CD4-positive, alpha-beta T cell (primary cell): ENCODE results near the gene F2R. TPM values are rescaled to one million over a fixed set of nuclear protein-coding genes. Genes with fewer than 3 reads are reported as not detected.

ENCODE experiments used
- ATAC-seq: fragments of 200-7000 bp; cut with Tn5 transposase; one replicate; pipeline ENCODE4 v1.10.0; 2022; ENCODE audit warnings: mild to moderate bottlenecking; ENCODE audit not compliant: poor library complexity
- CTCF ChIA-PET: fragments of 350-600 bp; sonication (Branson Sonifier 250); formaldehyde crosslinking; loops from one replicate; lab custom pipeline; 2021; ENCODE audit warnings: antibody characterized with exemption, inconsistent platforms; lab: Charles Lee
- POLR2A ChIA-PET: fragments of 350-600 bp; sonication (Branson Sonifier 250); formaldehyde crosslinking; loops from one replicate; lab custom pipeline; 2021; ENCODE audit warnings: antibody characterized with exemption, inconsistent platforms; lab: Charles Lee
- DNase-seq, 14 experiments: peaks; one replicate each; pipeline ENCODE4 v3.0.0-alpha.2; 2013 to 2020; ENCODE audit warnings: mixed read lengths in 2 of 14
- H3K27ac ChIP-seq, 2 donors: one replicate each; pipeline versions ENCODE4 v1.5.1 to v1.7.0; 2013; ENCODE audit warnings: low read length in 2 of 2, low read depth in 1 of 2, mild to moderate bottlenecking in 1 of 2
- H3K27me3 ChIP-seq, 2 experiments: 1 replicate in 1 of 2; 2 replicates in 1 of 2; pipeline versions ENCODE4 v1.6.1 to v1.7.0; 2013; ENCODE audit warnings: low read length in 2 of 2, control low read depth in 1 of 2, mild to moderate bottlenecking in 1 of 2, moderate library complexity in 1 of 2; ENCODE audit not compliant: insufficient read depth in 2 of 2, control insufficient read depth in 1 of 2
- H3K36me3 ChIP-seq: one replicate; pipeline ENCODE4 v1.6.1; 2013; ENCODE audit warnings: low read length, control low read depth; ENCODE audit not compliant: insufficient read depth
- H3K4me1 ChIP-seq: one replicate; pipeline ENCODE4 v1.6.1; 2013; ENCODE audit warnings: low read length, control low read depth; ENCODE audit not compliant: insufficient read depth
- H3K4me3 ChIP-seq: one replicate; pipeline ENCODE4 v1.5.1; 2013; ENCODE audit warnings: mild to moderate bottlenecking, low read length, moderate library complexity
- H3K9me3 ChIP-seq, 2 experiments: 1 replicate in 1 of 2; 2 replicates in 1 of 2; pipeline versions ENCODE4 v1.6.1 to v1.7.0; 2013; ENCODE audit warnings: low read length in 2 of 2, mild to moderate bottlenecking in 2 of 2, control low read depth in 1 of 2, moderate library complexity in 1 of 2; ENCODE audit not compliant: control insufficient read depth in 1 of 2, insufficient read depth in 1 of 2
- H3K27ac Mint-ChIP-seq: one replicate; pipeline ENCODE4 v1.8.0; 2020; ENCODE audit warnings: mixed read lengths
- H3K27me3 Mint-ChIP-seq: one replicate; pipeline ENCODE4 v1.8.0; 2021; ENCODE audit warnings: mixed read lengths
- H3K36me3 Mint-ChIP-seq: one replicate; pipeline ENCODE4 v1.8.0; 2021; ENCODE audit warnings: low read depth, mixed read lengths
- H3K4me1 Mint-ChIP-seq: one replicate; pipeline ENCODE4 v1.8.0; 2021; ENCODE audit warnings: low read depth, mixed read lengths
- H3K4me3 Mint-ChIP-seq: one replicate; pipeline ENCODE4 v1.8.0; 2020; ENCODE audit warnings: mild to moderate bottlenecking, mixed read lengths
- H3K9me3 Mint-ChIP-seq: one replicate; pipeline ENCODE4 v1.8.0; 2020; ENCODE audit warnings: mixed read lengths
- intact Hi-C, 2 experiments: fragments of 100-400 bp; cut with DNase I in 1 of 2; cut with micrococcal nuclease in 1 of 2; formaldehyde crosslinking; loops; one replicate each; pipeline versions ENCODE4 v1.15.1 to v1.9.0; 2023 to 2025; cut with DNase I, micrococcal nuclease
- total RNA-seq, 174 experiments: library from RNA in 2 of 174; stranded (reverse) in 2 of 174; gene quantifications; one replicate each; pipeline ENCODE4 v1.2.3 and lab custom pipeline; 2021 to 2026
- TF ChIP-seq, protein P1 (sequence below): fragments of 200-600 bp; IDR thresholded peaks from one replicate; pipeline ENCODE4 v1.8.0; 2022; ENCODE audit warnings: antibody characterized with exemption, mild to moderate bottlenecking

F2R gene
- total RNA-seq, 2 experiments from 2014 or later, result 1.9 to 2.7 TPM

DNA sequence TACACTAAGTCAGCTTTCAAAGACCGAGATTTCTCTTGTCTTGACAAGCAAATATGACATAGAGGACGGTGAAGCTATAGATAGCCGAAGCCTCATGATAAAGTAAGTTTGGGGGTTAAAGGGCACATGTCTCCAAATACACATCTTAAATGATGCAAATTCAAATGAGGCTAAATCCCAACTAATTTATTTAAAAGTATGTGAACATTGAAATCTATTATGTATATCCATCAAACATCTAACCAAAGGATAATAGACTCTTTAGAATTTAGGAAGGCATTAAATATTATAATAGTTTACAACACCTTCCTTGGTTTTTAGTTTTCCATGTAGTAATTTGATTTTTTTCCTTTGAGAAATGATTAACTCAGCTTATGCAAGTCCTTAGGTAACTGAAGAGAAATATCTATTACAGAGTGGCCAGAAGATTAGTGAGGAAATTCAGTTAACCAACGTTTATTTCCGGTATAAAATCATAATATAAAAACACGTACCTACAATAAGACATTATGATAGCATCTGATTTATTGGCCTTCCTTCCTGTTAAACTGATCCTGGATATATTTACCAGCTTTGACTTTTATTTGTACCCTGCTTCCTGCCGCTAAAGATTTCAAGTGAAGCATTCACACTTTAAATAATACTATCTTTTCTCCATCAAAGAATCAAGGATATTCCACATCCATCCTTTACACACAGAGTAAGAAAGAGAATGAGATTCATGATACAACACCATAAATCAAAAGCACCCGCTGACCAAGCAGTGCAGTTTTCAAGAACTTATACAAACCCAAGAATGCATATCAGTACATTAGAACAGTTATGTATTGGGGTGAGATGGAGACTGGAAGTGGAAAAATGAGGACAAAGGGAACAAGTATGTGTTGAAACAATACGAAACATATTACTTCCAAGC is 31.9 kb upstream of the F2R start:
- intact Hi-C loops, result no loop called here
- DNase-seq, result no peak
- H3K27me3 Mint-ChIP-seq, result no peaks in the 10 kb centered on the region
- no peaks in the 10 kb centered on the region for H3K9me3 ChIP-seq
- ChIA-PET POLR2A (interaction anchor here (0.7 kb wide), 1 partner anchor 22 kb away, joined by 3 read pairs; no protein-coding TSS in a partner anchor), CTCF (no interaction called here)
- no peaks in the 10 kb centered on the region for H3K9me3 Mint-ChIP-seq
- no peak for ATAC-seq
- TF ChIP-seq, protein P1, sequence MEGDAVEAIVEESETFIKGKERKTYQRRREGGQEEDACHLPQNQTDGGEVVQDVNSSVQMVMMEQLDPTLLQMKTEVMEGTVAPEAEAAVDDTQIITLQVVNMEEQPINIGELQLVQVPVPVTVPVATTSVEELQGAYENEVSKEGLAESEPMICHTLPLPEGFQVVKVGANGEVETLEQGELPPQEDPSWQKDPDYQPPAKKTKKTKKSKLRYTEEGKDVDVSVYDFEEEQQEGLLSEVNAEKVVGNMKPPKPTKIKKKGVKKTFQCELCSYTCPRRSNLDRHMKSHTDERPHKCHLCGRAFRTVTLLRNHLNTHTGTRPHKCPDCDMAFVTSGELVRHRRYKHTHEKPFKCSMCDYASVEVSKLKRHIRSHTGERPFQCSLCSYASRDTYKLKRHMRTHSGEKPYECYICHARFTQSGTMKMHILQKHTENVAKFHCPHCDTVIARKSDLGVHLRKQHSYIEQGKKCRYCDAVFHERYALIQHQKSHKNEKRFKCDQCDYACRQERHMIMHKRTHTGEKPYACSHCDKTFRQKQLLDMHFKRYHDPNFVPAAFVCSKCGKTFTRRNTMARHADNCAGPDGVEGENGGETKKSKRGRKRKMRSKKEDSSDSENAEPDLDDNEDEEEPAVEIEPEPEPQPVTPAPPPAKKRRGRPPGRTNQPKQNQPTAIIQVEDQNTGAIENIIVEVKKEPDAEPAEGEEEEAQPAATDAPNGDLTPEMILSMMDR, result no peak
- H3K36me3 Mint-ChIP-seq, result peaks cover 88% of the 10 kb centered on the region
- peaks cover 56% of the 10 kb centered on the region for H3K36me3 ChIP-seq
- no peaks in the 10 kb centered on the region for H3K4me1 ChIP-seq
- H3K4me1 Mint-ChIP-seq, result no peaks in the 10 kb centered on the region
- no peaks in the 10 kb centered on the region for H3K27me3 ChIP-seq
- no peak overlapping the region for H3K27ac ChIP-seq
- no peak overlapping the region for H3K4me3 Mint-ChIP-seq
- H3K4me3 ChIP-seq, result no peak overlapping the region
- H3K27ac Mint-ChIP-seq, result no peak overlapping the region

DNA sequence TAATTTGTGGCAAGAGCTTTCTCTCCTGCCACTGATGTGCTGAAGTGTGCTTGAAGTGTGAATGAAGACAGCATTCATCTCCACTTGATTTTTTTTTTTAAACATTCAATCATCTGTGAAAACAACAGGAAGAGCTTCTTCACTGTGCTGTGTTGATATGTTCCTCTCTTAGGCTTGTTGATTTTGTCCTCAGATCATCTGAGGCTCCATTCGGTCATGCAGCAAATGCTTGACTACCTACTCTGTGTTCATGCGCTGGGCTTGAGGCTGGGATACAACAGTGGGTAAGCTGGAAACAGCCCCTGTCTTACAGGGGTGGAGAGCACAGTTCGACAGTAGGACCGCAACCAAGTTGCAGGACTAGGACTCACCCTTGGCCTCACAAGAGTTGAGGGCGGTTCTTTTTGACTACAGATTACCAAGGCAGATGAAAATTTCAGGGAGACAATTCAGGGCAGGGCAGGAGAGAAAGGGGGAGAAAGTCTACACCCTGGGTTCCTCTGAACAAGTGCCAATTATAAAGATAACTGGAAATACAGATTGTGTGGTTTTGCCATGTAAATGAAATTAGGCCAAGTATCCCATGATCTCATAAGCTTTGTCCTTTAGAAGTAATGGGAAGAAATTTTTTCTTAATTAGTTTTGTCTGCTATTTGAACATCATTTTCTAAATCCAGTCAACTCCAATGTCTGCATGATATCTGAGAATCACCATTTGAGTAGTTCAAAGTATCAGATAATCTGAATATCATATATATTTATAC is 31.0 kb upstream of the F2R start:
- no peak overlapping the region for H3K4me3 ChIP-seq
- H3K36me3 ChIP-seq, result peaks cover 60% of the 10 kb centered on the region
- no peak overlapping the region for H3K27ac Mint-ChIP-seq
- H3K27me3 ChIP-seq, result no peaks in the 10 kb centered on the region
- intact Hi-C loops, result no loop called here
- H3K4me3 Mint-ChIP-seq, result no peak overlapping the region
- H3K4me1 Mint-ChIP-seq, result no peaks in the 10 kb centered on the region
- no peak for DNase-seq
- no peak for ATAC-seq
- ChIA-PET POLR2A (no interaction called here), CTCF (no interaction called here)
- H3K36me3 Mint-ChIP-seq, result peaks cover 86% of the 10 kb centered on the region
- H3K9me3 Mint-ChIP-seq, result no peaks in the 10 kb centered on the region
- H3K27ac ChIP-seq, result no peak overlapping the region
- TF ChIP-seq, protein P1, result no peak
- no peaks in the 10 kb centered on the region for H3K4me1 ChIP-seq
- no peaks in the 10 kb centered on the region for H3K9me3 ChIP-seq
- no peaks in the 10 kb centered on the region for H3K27me3 Mint-ChIP-seq

DNA sequence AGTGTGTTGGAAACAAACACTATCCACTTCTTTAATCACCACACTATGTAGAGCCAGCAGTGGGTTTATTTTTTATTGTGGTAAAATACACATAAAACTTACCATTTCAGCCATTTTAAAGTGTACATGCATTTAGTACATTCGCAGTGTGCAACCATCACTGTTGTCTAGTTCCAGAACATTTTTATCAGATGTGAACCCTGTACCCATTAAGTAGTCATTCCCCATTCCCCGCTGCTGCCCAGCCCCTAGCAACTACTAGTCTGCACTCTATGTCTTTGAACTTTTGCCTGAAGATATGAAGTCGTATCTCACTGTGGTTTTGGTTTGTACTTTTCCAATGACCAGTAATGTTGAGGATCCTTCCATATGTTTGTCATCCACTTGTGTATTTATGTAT is 30.2 kb upstream of the F2R start:
- H3K4me1 Mint-ChIP-seq, result no peaks in the 10 kb centered on the region
- H3K36me3 ChIP-seq, result peaks cover 65% of the 10 kb centered on the region
- H3K27me3 ChIP-seq, result no peaks in the 10 kb centered on the region
- ChIA-PET POLR2A (no interaction called here), CTCF (no interaction called here)
- intact Hi-C loops, result no loop called here
- TF ChIP-seq, protein P1, result no peak
- H3K4me3 ChIP-seq, result no peak overlapping the region
- no peak overlapping the region for H3K27ac ChIP-seq
- peaks cover 84% of the 10 kb centered on the region for H3K36me3 Mint-ChIP-seq
- H3K4me1 ChIP-seq, result no peaks in the 10 kb centered on the region
- no peaks in the 10 kb centered on the region for H3K9me3 ChIP-seq
- H3K27ac Mint-ChIP-seq, result no peak overlapping the region
- H3K27me3 Mint-ChIP-seq, result no peaks in the 10 kb centered on the region
- no peak overlapping the region for H3K4me3 Mint-ChIP-seq
- ATAC-seq, result no peak
- no peaks in the 10 kb centered on the region for H3K9me3 Mint-ChIP-seq
- DNase-seq, result no peak
